T-helper 2 cell treated with Interferon-gamma antibody and Interleukin-4, amounts not matched to agents 100 ng/mL and 5 ng/mL, for 36 hours (primary cell): ENCODE measurements around the gene TAF4. TPM values are rescaled to one million over a fixed set of nuclear protein-coding genes. Genes with fewer than 3 reads are reported as not detected.
"Not testable (repeated sequence)": the region's sequence is repeated elsewhere in the genome, so short reads cannot be mapped to it uniquely, and the experiment has no call there.

Source experiments
- intact Hi-C: fragments of 100-400 bp; cut with micrococcal nuclease; formaldehyde crosslinking; loops from one replicate; pipeline ENCODE4 v1.15.1; 2023
- total RNA-seq: library from RNA; stranded (reverse); gene quantifications from 2 replicates; pipeline ENCODE4 v1.2.3, GENCODE V29; 2022

TAF4 gene
- total RNA-seq, 1 donor from 2014 or later: 23.7 TPM

DNA sequence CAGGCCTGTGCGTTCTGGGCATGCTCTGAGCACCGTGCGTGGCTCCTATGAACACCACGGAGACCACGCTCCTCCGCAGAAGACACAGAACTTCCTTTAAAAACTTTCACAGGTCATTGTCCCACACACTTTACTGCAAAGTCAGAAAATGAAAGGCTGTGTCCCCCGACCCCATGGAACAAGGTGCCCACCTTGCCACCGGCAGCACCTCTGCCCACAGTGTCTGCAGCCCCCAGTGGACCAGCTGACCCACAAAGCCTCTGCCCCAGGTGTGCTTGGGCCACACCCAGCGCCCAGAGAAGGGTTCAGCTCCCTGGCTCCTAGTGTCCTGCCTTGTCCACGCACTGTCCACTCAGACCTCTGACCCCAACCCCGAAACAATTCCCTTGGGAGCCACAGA lies 8.7 kb downstream of the TAF4 start:
- intact Hi-C loops: no loop called here

DNA sequence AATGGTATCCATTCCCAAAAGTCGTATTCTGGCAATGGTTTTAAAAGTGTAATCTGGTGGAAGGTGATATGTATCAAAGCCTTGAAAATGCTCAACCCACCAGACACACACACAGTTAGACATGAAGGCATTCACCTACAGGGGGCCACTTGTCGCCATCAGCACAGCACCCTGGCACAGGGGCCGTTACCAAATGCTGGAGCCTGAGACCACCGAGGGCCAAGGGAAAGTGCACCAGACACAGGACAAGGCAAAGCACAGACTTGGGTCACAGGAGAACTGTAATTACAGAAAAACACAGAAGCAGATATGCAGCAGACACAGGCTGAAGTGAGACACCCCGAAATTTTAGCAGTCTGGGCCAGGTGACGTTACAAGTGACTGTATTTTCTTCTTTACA lies 9.3 kb downstream of the TAF4 start:
- intact Hi-C loops: no loop called here

DNA sequence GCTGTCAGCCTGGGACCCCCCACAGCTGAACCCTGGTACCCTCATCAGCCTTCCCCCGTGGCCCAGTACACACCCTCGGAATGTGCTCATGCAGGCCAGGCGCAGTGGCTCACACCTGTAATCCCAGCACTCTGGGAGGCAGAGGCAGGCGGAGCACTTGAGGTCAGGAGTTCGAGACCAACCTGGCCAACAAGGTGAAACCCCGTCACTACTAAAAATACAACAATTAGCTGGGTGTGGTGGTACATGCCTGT lies 9.9 kb downstream of the TAF4 start:
- intact Hi-C loops: not testable (repeated sequence)

GRCh38 chr20:62055106-62055861 lies 10.4 kb downstream of the TAF4 start:
- intact Hi-C loops: no loop called here

DNA sequence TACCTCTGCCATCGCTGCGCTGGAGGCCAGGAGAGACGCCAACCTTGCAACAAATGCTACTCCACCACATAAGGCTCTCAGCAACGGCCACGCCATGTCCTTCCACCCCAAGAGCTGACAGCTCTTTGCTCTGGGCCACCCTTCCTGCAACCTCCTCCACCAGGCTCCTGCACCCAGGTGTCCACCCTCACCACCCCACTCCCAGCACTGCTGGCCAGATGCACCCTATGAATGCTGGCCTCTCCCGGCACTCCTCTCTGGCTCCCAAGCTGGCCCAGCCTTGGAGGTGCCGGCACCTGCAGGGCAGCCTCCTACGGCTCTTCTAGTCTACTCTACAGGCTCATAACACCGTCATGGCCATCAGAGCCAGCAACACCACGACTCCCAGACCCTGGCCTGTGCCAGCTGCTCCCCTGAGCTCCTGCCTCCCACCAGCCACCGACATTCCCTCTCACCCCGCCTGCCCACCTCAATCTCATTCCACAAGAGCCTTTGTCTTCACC lies 11.2 kb downstream of the TAF4 start:
- intact Hi-C loops: no loop called here

DNA sequence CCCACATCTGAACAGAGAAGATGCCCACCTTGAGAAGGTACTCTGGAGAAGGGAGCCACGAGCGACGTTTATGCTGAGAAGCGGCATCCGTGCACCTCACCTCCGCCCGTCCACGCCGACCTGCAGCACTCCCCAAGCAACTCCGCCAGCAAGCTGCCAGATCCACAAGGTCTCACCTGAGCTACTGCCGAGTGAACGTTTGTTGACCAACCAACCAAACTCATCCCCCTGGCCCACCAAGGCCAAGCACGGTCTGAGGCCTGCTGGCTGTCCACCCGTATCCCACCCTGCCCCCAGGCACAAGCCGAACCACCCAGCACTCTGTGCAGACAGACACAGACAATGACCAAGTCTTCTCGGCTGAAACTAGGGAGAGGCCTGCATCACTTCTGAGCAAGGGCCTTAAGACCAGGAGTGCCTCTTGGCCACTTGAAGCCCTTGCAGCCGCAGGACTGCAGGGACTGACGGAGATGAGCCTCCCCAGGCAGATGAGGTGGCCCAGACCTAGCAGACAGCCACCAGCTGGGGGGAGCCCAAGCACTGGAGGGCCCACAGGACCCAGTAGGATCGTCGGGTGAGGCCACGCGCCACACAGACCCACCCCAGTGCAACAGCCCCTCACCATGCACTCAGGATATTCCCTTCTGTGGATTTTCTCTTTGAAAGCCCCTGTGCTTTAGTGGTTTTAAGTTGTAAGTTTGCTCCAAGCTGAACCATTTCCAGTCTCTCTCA lies 12.1 kb downstream of the TAF4 start:
- intact Hi-C loops: no loop called here

- intact Hi-C loops: no loop called here
These were observed 12.7 kb downstream of the TAF4 start for GRCh38 chr20:62052842-62053464.

- intact Hi-C loops: no loop called here
These were observed 13.3 kb downstream of the TAF4 start for GRCh38 chr20:62052336-62052841.

DNA sequence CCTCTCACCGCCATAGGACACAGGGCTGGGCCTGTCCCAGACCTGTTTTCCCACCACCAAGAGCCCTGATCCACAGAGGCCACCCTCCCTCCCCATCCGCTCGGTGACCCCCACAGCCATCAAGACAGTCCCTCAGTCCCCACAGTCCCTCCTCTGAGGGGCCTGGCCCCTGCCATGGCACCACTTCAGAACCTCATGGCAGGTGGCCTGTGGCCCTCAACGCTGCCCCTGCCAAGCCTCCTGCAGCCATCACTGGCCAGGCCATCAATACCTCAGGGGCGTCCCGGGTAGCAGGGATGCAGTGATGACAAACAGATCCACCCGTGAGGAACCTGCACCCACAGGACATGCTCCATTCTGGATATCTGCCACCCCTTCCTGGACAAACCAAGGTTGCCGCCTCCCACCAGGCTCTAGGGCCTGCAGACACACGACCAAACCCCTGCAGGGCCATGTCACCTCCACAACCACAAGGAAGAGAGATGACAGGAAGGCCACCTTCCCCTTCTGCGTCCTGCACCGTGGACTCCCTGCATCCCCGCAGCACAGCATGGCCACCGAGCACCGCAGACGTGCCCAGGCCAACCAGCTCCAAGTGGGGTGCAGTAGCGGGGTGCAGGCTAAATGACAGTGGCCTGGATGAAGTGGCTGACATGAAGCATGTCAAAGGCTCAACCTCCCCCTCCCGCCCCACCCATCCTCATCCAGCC lies 14.0 kb downstream of the TAF4 start:
- intact Hi-C loops: no loop called here

DNA sequence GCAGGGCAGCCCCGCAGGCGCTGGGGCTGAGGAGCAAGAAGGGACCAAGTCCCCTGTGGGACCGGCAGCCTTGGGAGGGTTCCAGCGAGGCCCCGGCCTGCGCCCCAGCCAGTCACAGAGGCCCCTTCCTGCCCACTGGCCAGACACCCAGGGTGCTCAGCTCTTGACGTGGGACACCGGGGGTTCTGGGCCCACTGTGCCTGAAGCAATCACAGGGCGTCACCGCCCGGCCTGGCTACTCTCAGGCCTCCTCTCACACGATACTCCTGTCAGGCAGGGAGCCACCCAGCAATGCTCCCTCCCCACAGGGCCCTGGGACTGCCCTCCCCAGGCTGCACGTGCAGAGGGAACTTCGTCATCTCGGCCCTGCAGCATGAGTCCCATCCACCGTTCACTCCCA lies 14.5 kb downstream of the TAF4 start:
- intact Hi-C loops: no loop called here

GRCh38 chr20:62050166-62051120 lies 15.2 kb downstream of the TAF4 start:
- intact Hi-C loops: no loop called here

DNA sequence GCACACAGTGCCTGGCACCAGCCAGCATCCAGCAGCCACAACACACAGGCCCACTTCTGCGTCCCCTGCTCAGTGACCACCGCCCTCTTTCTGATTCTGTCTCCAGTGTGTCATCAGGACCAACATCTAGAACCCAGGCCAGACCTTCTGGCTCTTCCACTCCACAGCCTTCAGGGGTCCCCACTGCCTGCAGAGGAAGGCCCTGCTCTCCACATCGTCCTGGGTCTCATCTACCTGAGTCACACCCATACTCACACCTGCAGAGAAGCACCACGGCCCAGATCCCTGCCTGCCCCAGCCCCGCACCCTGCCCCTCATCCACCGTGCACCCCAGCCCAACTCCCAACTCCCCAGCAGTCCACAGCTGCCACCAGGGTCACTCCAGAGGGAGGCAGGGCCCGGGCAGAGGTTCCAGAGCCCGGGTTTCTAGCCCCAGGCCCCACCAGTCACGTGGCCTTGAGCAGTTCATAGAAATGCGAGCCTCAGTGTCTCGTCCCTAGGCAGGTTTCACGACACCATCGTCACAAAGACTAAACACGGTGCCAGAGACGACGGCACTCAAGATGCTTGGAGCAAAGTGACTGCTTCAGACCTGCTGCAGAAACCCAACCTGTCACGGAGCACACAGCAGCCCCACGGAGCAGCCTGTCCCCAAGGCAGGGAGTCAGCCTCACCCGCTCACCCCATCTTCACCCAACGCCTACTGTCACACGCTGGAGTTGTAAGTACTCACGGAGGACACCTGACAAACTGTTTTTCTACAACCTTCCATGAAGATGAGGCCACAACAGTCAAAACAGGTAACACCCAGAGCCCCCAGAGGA lies 16.1 kb downstream of the TAF4 start:
- intact Hi-C loops: no loop called here

DNA sequence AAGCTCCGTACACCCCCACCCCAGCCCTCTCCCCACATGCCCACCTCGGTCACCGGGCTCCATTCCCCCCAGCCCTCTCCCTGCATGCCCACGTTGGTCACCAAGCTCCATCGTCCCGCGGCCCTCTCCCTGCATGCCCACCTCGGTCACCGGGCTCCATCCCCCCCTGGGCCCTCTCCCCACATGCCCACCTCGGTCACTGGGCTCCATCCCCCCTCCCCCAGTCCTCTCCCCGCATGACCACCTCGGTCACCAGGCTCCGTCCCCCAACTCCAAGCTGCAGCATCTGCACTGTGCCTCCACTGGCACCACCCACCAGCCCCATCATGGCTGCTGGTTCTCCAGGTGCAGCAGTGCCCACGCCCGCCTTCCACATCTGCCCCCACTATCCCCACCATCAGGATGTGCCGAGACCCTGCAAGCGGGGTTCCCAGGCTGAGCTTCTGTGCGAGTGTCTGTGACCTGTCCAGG lies 16.8 kb downstream of the TAF4 start:
- intact Hi-C loops: no loop called here

DNA sequence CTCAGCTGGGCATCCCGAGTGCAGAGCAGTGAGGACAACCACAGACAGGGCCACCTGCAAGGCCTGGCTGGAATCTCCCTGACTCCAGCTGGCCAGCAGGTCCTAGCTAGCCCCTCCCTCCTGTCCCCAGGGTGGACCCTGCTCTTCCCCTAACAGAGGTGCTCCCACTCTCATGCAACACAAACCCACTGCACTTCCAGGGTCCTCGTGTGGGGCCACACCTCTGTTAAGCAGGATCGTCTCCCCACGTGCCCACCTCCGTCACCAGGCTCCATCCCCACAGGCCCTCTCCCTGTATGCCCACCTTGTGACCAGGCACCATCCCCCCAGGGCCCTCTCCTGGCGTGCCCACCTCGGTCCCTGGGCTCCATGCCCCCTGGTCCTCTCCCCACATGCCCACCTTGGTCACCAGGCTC lies 17.3 kb downstream of the TAF4 start:
- intact Hi-C loops: no loop called here

GRCh38 chr20:62047666-62048345 lies 17.9 kb downstream of the TAF4 start:
- intact Hi-C loops: no loop called here

GRCh38 chr20:62046431-62046830 lies 19.2 kb downstream of the TAF4 start:
- intact Hi-C loops: no loop called here

- intact Hi-C loops: no loop called here
These were observed 20.0 kb downstream of the TAF4 start for GRCh38 chr20:62045529-62046285.

DNA sequence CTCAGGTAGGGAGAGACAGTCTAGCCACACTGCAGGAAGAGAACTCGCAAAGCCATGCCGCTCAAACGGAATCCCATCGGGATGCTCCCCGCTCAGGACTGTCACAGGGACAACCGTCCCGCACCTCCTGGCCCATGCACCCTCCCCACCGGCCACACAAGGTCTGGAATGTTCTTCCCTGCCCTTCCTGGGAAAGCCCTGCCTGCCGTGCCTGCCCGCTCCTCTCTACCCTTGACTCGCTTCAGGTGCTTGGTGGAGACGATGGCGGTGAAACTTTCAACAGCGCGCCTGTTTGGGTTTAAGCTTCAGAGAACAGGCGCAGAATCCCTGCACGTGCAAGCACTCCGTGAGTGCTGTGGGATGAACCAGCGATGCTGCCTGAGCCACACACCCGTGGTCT lies 20.6 kb downstream of the TAF4 start:
- intact Hi-C loops: no loop called here
